ENCODE measurements around the gene ZNF827. TPM values are rescaled to one million over a fixed set of nuclear protein-coding genes. Genes with fewer than 3 reads are reported as not detected.

ZNF827 gene
- total and polyA plus RNA-seq, 9 of the 15 experiments (the other 6 are each of a cell fraction or from before 2014, with no cell fraction given), result 0.07 to 0.40 TPM; not detected in 7

DNA sequence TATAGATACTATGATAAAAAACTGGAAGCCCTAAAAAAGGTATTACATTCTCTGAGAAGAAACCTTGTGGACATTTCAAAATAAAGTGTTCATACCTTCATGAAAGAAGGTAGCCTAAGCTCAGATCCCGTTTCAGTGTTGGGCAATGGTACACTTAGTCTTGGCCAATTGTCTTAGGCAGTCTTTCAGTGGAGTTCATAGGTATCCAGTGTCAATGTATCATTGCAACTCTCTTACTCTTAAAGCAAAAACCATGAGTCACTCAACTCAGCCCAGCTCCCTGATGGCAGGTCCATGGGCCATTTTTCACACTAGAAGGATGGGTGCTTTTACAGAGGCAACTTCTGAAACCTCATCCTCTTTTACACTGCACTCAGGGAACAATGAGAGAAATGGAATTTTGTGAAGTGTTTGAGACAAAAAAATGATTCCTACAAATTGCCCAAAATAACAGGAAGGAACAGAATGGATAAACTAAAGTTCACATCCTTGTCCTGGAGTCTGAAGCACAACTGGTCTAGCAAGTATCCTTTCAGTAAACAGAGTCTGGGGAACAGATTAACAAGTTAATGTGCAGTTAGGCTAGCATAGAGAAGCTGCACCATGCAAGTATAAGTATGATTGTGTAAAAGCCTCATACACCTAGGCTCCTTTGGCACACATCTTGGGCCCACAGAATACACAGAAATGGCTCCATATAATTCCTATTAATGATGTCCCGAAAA, 7.0 kb upstream of the ZNF827 start:
- H3K4me1 ChIP-seq (replicated peaks in 1 of 2; ENCODE audit: control insufficient read depth in 2 of 2, insufficient read depth in 2 of 2, low read length in 2 of 2), result no peaks in the 10 kb centered on the region
- H3K79me2 ChIP-seq (ENCODE audit: control insufficient read depth, insufficient read depth, low read length), result no peaks in the 10 kb centered on the region
- H2AFZ ChIP-seq (ENCODE audit: low read depth, low read length), result no peak overlapping the region
- H3K9me3 ChIP-seq (replicated peaks; ENCODE audit: control insufficient read depth, insufficient read depth, low read depth, low read length), result no peaks in the 10 kb centered on the region
- intact Hi-C loops (cut with micrococcal nuclease) (no loop called here), in situ Hi-C loops (cut with MboI) (no loop called here)
- ChIA-PET CTCF (ENCODE audit: low intra/inter-chr PET ratio) (no interaction called here), POLR2A (interaction anchor here (1.0 kb wide), 1 partner anchor 26 kb away, joined by 3 read pairs; no protein-coding TSS in a partner anchor)
- H3K9me1 ChIP-seq (ENCODE audit: control insufficient read depth, insufficient read depth, low read length), result no peaks in the 10 kb centered on the region
- FAIRE-seq (no peak), DNase-seq (ENCODE audit: extremely low read depth in 1 of 4, low spot score in 3 of 4) (no peak), ATAC-seq (no peak)
- no peaks in the 10 kb centered on the region for H4K20me1 ChIP-seq (replicated peaks; ENCODE audit: control insufficient read depth, insufficient read depth, low read length)
- H3K4me3 ChIP-seq, result no peak overlapping the region
- no TSS peak for BruUV-seq (replicated peaks)
- no peak overlapping the region for H3K27ac ChIP-seq (ENCODE audit: extremely low read depth, low read depth, low read length)
- H3K36me3 ChIP-seq (ENCODE audit: control insufficient read depth, insufficient read depth, low read length), result no peaks in the 10 kb centered on the region
- no peak overlapping the region for H3K9ac ChIP-seq (ENCODE audit: insufficient read depth in 1 of 2, low read depth in 2 of 2, low read length in 2 of 2)
- H3K4me2 ChIP-seq (ENCODE audit: insufficient read depth, low read length), result no peak overlapping the region
- WGBS (ENCODE audit: insufficient coverage, low coverage, missing lambda C conversion rate), result 0% methylated on average over 2 of the region's 2 CpGs
- peaks cover 0 to 4% of the 10 kb centered on the region in 2 experiments; a peak in 2 of 5 replicates for H3K27me3 ChIP-seq (ENCODE audit: control insufficient read depth in 2 of 2, insufficient read depth in 2 of 2, low read length in 2 of 2)
- TF ChIP-seq ZKSCAN3 (CRISPR knock-in tag; IDR thresholded peaks at IDR 0.05), result no peak
- TF ChIP-seq ESRRA (IDR thresholded peaks at IDR 0.05; ENCODE audit: borderline replicate concordance, low read depth), result no peak
- TF ChIP-seq BDP1 (IDR thresholded peaks at IDR 0.05; ENCODE audit: insufficient read depth, insufficient read length), result no peak
- no peak for TF ChIP-seq ERF (CRISPR knock-in tag; IDR thresholded peaks at IDR 0.05)
- no peak for TF ChIP-seq GABPA (tag; conservative IDR thresholded peaks at IDR 0.05; ENCODE audit: low read depth)
- TF ChIP-seq ZNF197 (CRISPR knock-in tag; IDR thresholded peaks at IDR 0.05; ENCODE audit: low read depth), result no peak
- TF ChIP-seq LCOR (CRISPR knock-in tag; IDR thresholded peaks at IDR 0.05), result no peak
- TF ChIP-seq ZEB2 (IDR thresholded peaks at IDR 0.05), result no peak
- TF ChIP-seq, protein P1, sequence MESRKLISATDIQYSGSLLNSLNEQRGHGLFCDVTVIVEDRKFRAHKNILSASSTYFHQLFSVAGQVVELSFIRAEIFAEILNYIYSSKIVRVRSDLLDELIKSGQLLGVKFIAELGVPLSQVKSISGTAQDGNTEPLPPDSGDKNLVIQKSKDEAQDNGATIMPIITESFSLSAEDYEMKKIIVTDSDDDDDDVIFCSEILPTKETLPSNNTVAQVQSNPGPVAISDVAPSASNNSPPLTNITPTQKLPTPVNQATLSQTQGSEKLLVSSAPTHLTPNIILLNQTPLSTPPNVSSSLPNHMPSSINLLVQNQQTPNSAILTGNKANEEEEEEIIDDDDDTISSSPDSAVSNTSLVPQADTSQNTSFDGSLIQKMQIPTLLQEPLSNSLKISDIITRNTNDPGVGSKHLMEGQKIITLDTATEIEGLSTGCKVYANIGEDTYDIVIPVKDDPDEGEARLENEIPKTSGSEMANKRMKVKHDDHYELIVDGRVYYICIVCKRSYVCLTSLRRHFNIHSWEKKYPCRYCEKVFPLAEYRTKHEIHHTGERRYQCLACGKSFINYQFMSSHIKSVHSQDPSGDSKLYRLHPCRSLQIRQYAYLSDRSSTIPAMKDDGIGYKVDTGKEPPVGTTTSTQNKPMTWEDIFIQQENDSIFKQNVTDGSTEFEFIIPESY (CRISPR knock-in tag; IDR thresholded peaks at IDR 0.05), result no peak
- TF ChIP-seq, protein P2, sequence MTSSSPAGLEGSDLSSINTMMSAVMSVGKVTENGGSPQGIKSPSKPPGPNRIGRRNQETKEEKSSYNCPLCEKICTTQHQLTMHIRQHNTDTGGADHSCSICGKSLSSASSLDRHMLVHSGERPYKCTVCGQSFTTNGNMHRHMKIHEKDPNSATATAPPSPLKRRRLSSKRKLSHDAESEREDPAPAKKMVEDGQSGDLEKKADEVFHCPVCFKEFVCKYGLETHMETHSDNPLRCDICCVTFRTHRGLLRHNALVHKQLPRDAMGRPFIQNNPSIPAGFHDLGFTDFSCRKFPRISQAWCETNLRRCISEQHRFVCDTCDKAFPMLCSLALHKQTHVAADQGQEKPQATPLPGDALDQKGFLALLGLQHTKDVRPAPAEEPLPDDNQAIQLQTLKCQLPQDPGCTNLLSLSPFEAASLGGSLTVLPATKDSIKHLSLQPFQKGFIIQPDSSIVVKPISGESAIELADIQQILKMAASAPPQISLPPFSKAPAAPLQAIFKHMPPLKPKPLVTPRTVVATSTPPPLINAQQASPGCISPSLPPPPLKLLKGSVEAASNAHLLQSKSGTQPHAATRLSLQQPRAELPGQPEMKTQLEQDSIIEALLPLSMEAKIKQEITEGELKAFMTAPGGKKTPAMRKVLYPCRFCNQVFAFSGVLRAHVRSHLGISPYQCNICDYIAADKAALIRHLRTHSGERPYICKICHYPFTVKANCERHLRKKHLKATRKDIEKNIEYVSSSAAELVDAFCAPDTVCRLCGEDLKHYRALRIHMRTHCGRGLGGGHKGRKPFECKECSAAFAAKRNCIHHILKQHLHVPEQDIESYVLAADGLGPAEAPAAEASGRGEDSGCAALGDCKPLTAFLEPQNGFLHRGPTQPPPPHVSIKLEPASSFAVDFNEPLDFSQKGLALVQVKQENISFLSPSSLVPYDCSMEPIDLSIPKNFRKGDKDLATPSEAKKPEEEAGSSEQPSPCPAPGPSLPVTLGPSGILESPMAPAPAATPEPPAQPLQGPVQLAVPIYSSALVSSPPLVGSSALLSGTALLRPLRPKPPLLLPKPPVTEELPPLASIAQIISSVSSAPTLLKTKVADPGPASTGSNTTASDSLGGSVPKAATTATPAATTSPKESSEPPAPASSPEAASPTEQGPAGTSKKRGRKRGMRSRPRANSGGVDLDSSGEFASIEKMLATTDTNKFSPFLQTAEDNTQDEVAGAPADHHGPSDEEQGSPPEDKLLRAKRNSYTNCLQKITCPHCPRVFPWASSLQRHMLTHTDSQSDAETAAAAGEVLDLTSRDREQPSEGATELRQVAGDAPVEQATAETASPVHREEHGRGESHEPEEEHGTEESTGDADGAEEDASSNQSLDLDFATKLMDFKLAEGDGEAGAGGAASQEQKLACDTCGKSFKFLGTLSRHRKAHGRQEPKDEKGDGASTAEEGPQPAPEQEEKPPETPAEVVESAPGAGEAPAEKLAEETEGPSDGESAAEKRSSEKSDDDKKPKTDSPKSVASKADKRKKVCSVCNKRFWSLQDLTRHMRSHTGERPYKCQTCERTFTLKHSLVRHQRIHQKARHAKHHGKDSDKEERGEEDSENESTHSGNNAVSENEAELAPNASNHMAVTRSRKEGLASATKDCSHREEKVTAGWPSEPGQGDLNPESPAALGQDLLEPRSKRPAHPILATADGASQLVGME (CRISPR knock-in tag; IDR thresholded peaks at IDR 0.05), result no peak
- no peak for TF ChIP-seq HNRNPL (IDR thresholded peaks at IDR 0.05; ENCODE audit: low read depth, low read length)
- no peak for TF ChIP-seq JUNB (CRISPR knock-in tag; conservative IDR thresholded peaks at IDR 0.05)
- TF ChIP-seq PHF21A (IDR thresholded peaks at IDR 0.05; ENCODE audit: borderline replicate concordance, low read depth), result no peak
- no peak for TF ChIP-seq GTF2A2 (tag; IDR thresholded peaks at IDR 0.05)
- no peak for TF ChIP-seq HMGN3 (IDR thresholded peaks at IDR 0.05; ENCODE audit: borderline replicate concordance, extremely low read depth, insufficient read length, low read depth, low read length)
- TF ChIP-seq ZNF3 (CRISPR knock-in tag; IDR thresholded peaks at IDR 0.05), result no peak

Measured in K562 (cell line).